ENCODE measurements around the gene ZNF827. TPM values are rescaled to one million over a fixed set of nuclear protein-coding genes. Genes with fewer than 3 reads are reported as not detected.

Gene ZNF827
- polyA plus RNA-seq, 1 donor from 2014 or later = 12.1 TPM

DNA sequence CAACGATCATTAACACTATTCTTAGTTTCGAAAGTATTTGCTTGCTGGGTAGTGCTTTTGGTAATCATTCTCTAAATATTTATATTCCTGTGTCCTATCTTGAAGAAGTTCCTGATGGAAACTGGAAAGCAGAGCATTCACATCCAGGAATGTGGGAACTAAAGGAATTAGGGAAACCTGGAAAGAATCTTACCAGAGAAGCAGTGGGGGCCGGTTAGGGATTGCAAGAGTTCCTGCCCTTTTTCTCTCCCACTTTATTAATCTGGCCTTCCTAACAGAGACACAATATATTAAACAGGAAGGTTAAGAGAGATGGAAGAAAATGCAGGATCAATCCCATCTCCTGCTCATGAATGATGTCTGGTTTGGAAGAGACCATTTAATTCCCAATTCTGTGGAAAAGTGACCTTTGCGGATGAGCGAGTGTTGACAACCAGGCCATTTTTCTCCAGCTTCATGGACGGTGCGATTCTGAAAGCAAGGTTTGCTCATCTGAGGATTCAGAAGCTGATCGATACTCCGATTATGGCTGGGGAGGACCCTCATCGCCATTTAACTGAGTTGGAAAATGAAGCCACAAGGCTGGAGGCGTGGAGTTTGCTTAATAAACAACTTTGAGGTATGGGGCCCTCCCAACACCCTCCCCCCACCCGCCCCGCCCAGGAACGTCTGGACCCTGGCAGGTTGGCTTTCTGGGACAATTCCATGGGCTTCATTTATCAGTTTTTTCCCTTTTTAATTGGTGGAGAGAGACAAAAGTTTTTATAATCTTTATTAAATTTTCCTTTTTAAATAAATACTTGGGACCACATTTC is 206.4 kb downstream of the ZNF827 start:
- no peaks in the 10 kb centered on the region for H3F3A ChIP-seq (ENCODE audit: insufficient read depth, low read length, poor library complexity, severe bottlenecking)
- H4K20me1 ChIP-seq (ENCODE audit: insufficient read depth) = no peaks in the 10 kb centered on the region
- H3K27ac ChIP-seq (ENCODE audit: low read length) = no peak overlapping the region
- H3K9ac ChIP-seq (ENCODE audit: low read length) = peak overlapping the region; percentile 58
- H3K27me3 ChIP-seq (ENCODE audit: insufficient read depth, low read depth, low read length) = no peaks in the 10 kb centered on the region
- peak overlapping the region; percentile 65 for H3K4me3 ChIP-seq (ENCODE audit: low read length)
- H3K4me2 ChIP-seq (ENCODE audit: low read length) = no peak overlapping the region
- no peaks in the 10 kb centered on the region for H3K79me2 ChIP-seq (replicated peaks; ENCODE audit: insufficient read depth, low read length)
- no peaks in the 10 kb centered on the region for H3K9me2 ChIP-seq (ENCODE audit: insufficient read depth, low read length)
- no peaks in the 10 kb centered on the region for H3K9me3 ChIP-seq (ENCODE audit: low read length)
- no peaks in the 10 kb centered on the region for H3K36me3 ChIP-seq (ENCODE audit: insufficient read depth, low read length)
- H2AFZ ChIP-seq (ENCODE audit: low read depth, low read length) = no peak overlapping the region
- TF ChIP-seq EP300 (conservative IDR thresholded peaks at IDR 0.05; ENCODE audit: poor library complexity, severe bottlenecking) = no peak
- no peak for TF ChIP-seq TAF1 (IDR thresholded peaks at IDR 0.05; ENCODE audit: low read depth)
- no peak for TF ChIP-seq POLR2AphosphoS5 (IDR thresholded peaks at IDR 0.05)
- TF ChIP-seq, protein P1, sequence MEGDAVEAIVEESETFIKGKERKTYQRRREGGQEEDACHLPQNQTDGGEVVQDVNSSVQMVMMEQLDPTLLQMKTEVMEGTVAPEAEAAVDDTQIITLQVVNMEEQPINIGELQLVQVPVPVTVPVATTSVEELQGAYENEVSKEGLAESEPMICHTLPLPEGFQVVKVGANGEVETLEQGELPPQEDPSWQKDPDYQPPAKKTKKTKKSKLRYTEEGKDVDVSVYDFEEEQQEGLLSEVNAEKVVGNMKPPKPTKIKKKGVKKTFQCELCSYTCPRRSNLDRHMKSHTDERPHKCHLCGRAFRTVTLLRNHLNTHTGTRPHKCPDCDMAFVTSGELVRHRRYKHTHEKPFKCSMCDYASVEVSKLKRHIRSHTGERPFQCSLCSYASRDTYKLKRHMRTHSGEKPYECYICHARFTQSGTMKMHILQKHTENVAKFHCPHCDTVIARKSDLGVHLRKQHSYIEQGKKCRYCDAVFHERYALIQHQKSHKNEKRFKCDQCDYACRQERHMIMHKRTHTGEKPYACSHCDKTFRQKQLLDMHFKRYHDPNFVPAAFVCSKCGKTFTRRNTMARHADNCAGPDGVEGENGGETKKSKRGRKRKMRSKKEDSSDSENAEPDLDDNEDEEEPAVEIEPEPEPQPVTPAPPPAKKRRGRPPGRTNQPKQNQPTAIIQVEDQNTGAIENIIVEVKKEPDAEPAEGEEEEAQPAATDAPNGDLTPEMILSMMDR (IDR thresholded peaks at IDR 0.05; ENCODE audit: poor library complexity, severe bottlenecking) = no peak
- TF ChIP-seq MXI1 (conservative IDR thresholded peaks at IDR 0.05; ENCODE audit: poor library complexity, severe bottlenecking) = no peak
- TF ChIP-seq, protein P2, sequence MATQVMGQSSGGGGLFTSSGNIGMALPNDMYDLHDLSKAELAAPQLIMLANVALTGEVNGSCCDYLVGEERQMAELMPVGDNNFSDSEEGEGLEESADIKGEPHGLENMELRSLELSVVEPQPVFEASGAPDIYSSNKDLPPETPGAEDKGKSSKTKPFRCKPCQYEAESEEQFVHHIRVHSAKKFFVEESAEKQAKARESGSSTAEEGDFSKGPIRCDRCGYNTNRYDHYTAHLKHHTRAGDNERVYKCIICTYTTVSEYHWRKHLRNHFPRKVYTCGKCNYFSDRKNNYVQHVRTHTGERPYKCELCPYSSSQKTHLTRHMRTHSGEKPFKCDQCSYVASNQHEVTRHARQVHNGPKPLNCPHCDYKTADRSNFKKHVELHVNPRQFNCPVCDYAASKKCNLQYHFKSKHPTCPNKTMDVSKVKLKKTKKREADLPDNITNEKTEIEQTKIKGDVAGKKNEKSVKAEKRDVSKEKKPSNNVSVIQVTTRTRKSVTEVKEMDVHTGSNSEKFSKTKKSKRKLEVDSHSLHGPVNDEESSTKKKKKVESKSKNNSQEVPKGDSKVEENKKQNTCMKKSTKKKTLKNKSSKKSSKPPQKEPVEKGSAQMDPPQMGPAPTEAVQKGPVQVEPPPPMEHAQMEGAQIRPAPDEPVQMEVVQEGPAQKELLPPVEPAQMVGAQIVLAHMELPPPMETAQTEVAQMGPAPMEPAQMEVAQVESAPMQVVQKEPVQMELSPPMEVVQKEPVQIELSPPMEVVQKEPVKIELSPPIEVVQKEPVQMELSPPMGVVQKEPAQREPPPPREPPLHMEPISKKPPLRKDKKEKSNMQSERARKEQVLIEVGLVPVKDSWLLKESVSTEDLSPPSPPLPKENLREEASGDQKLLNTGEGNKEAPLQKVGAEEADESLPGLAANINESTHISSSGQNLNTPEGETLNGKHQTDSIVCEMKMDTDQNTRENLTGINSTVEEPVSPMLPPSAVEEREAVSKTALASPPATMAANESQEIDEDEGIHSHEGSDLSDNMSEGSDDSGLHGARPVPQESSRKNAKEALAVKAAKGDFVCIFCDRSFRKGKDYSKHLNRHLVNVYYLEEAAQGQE (IDR thresholded peaks at IDR 0.05; ENCODE audit: borderline replicate concordance) = no peak
- no peak for TF ChIP-seq RAD21 (conservative IDR thresholded peaks at IDR 0.05)
- no peak for TF ChIP-seq EZH2 (IDR thresholded peaks at IDR 0.05; ENCODE audit: borderline replicate concordance, insufficient read depth, low read length, poor library complexity, severe bottlenecking)
- no peak for TF ChIP-seq SMC3 (conservative IDR thresholded peaks at IDR 0.05; ENCODE audit: poor library complexity)

DNA sequence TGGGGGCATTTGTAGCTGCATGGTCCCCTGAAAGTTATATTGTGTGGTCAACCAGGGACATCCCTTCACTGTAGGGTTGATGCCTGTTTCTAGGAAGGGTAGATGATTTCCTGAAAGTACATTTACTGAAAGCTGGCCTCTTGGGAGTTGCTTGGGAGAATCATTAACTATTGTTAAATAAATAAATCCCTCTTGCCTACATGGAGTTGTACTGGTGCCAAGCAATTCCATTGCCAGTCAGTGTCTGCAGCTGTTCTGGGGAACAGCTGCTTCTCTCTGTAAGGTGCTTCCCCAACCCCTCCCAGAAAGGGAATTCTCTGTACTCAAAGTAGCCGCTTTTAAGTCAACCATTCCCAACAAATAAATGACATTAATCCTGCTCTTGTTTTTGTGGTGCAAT is 207.6 kb downstream of the ZNF827 start:
- H3K4me2 ChIP-seq (ENCODE audit: low read length) = no peak overlapping the region
- TF ChIP-seq POLR2AphosphoS5 (IDR thresholded peaks at IDR 0.05) = no peak
- TF ChIP-seq, protein P1 (IDR thresholded peaks at IDR 0.05; ENCODE audit: poor library complexity, severe bottlenecking) = no peak
- TF ChIP-seq, protein P2 (IDR thresholded peaks at IDR 0.05; ENCODE audit: borderline replicate concordance) = no peak
- TF ChIP-seq SMC3 (conservative IDR thresholded peaks at IDR 0.05; ENCODE audit: poor library complexity) = no peak
- TF ChIP-seq EZH2 (IDR thresholded peaks at IDR 0.05; ENCODE audit: borderline replicate concordance, insufficient read depth, low read length, poor library complexity, severe bottlenecking) = no peak
- H2AFZ ChIP-seq (ENCODE audit: low read depth, low read length) = no peak overlapping the region
- H3K27ac ChIP-seq (ENCODE audit: low read length) = no peak overlapping the region
- no peaks in the 10 kb centered on the region for H3K36me3 ChIP-seq (ENCODE audit: insufficient read depth, low read length)
- no peaks in the 10 kb centered on the region for H4K20me1 ChIP-seq (ENCODE audit: insufficient read depth)
- no peaks in the 10 kb centered on the region for H3F3A ChIP-seq (ENCODE audit: insufficient read depth, low read length, poor library complexity, severe bottlenecking)
- no peak overlapping the region for H3K9ac ChIP-seq (ENCODE audit: low read length)
- H3K79me2 ChIP-seq (replicated peaks; ENCODE audit: insufficient read depth, low read length) = no peaks in the 10 kb centered on the region
- H3K9me2 ChIP-seq (ENCODE audit: insufficient read depth, low read length) = no peaks in the 10 kb centered on the region
- no peaks in the 10 kb centered on the region for H3K27me3 ChIP-seq (ENCODE audit: insufficient read depth, low read depth, low read length)
- H3K4me3 ChIP-seq (ENCODE audit: low read length) = no peak overlapping the region
- H3K9me3 ChIP-seq (ENCODE audit: low read length) = no peaks in the 10 kb centered on the region

Measured in neural cell (in vitro differentiated cells).